WI38 (cell line): ENCODE results near the gene BACE2.

ENCODE experiments used
- H3K4me3 ChIP-seq: 2 replicates; pipeline ENCODE4 v1.5.1; 2011; ENCODE audit warnings: low read depth, mild to moderate bottlenecking, control low read depth, low read length
- TF ChIP-seq, protein P1 (sequence below): IDR thresholded peaks from 2 replicates; pipeline ENCODE4 v1.5.1; 2012; ENCODE audit warnings: low read depth, mild to moderate bottlenecking, control low read depth, low read length

The BACE2 gene

DNA sequence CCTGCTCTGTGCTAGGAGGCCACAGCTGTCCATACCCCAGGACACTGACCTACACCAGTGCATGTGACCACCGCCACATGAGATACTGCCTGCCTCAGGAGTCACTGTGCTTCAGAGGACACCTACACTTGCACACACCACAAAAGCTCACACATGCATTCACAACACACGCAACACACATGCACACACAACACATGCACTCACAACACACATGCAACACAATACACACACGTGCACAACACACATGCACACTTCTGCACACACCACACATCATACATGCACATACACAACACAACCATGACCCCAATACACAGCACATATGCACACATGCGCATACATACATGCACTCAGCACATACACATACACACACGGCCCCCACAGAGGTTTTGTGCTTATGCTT lies 28.7 kb upstream of the BACE2 start:
- TF ChIP-seq, protein P1, sequence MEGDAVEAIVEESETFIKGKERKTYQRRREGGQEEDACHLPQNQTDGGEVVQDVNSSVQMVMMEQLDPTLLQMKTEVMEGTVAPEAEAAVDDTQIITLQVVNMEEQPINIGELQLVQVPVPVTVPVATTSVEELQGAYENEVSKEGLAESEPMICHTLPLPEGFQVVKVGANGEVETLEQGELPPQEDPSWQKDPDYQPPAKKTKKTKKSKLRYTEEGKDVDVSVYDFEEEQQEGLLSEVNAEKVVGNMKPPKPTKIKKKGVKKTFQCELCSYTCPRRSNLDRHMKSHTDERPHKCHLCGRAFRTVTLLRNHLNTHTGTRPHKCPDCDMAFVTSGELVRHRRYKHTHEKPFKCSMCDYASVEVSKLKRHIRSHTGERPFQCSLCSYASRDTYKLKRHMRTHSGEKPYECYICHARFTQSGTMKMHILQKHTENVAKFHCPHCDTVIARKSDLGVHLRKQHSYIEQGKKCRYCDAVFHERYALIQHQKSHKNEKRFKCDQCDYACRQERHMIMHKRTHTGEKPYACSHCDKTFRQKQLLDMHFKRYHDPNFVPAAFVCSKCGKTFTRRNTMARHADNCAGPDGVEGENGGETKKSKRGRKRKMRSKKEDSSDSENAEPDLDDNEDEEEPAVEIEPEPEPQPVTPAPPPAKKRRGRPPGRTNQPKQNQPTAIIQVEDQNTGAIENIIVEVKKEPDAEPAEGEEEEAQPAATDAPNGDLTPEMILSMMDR: no peak
- H3K4me3 ChIP-seq: no peak overlapping the region

DNA sequence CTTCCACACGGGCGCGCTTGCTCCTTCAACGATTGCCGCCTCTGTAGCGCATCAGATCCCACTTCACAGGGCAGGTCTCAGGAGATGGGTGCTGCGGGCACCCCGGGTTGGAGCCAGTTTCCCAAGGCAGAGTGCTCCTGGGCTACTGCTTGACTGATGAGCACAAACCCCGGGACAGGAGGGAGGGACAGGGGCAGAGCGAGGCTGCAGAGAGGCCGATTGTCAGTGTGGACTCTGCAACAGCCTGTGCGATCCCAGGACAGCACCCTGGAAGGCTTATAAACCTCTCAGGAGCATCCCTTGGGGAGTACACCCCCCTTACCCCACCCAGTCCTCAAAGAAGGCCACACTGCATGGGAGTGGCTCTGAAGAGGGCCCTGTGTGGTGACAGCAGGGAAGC lies 28.0 kb upstream of the BACE2 start:
- H3K4me3 ChIP-seq: no peak overlapping the region
- TF ChIP-seq, protein P1: no peak

DNA sequence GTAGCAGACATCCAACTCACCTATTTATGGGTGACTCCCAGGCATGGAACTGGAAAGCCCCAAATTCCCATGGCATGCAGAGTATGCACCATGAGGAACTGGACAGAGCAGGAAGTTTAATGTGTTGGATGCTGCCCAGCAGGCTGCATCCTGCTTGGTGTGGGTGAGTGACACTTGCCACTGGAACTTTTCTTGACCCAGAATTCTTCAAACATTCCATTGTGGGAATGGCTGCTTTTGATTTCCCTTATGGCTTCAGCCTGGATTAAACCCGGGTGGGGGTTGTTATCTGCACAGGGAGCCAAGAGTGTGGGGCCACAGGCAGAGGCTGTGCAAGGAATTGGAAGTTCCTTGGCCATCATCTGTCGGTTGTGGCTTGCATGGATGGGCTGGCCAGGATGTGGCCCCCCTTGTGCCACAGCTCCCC lies 26.9 kb upstream of the BACE2 start:
- no peak overlapping the region for H3K4me3 ChIP-seq
- TF ChIP-seq, protein P1: no peak

DNA sequence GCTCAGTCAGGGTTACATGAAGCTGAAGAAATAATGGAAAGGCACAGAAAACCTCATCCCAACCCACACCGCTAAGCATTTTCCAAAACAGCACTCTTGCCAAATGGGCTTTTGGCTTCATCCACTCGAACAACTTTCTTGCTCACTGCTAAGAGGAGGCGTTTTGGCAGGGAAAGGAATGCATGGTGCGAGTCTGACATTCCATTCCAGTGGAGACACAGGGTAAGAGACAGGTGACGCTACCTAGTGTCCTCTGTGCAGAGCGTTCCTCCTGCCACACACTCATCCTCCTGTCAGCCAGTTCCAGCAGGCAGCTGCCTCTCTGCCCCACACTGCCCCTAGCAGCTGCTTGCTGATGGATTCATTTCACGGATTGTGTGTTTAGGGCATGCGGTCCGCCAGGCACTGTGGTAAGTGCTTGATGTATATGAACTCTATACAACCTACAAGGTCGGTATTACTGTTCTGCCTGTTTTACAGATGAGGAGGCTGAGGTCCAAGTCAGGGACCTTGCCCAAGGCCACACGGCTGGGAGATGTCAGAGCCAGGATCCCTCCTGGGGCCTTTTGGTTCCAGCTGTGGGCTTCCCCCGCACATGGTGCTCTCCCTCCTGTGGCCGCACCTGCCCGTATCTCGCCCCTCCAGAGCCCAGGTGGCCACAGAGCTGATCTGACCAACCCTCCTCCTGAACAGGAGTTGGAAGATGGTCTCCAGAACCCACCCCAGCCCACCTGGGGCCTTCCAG lies 25.7 kb upstream of the BACE2 start:
- H3K4me3 ChIP-seq: no peak overlapping the region
- TF ChIP-seq, protein P1: no peak

DNA sequence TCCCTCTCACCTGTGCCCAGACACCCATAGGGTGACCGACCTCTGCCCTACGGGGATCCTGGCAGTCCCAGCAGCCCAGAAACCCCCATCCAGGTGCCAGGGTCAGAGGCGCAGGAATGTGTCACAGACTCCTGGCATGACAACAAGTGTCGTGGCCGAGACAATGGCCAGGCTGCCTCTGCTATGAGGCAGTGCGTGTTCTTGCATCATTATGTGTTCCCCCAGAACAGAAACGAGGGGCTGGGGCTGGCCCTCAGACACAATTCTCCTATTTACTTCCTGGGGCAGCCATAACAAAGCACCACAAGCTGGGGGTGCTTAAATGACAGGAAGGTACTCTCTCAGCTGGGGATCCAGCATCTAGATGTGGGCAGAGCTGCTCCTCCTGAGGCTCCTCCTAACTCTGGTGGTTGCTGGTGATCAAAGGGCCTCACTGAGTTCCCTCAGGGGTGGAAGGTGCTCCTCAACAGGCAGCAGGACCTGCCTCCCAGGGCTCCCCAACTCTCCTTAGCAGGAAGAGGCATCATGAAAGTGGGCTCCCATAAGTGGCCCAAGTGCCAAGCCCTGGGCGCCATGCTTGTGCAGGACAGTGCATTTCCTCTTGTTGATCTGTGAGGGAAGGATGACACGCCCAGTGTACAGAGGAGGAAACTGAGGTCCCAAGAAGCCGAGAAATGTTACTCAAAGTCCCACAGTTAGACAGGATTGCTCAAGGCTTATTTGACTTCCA lies 24.2 kb upstream of the BACE2 start:
- H3K4me3 ChIP-seq: no peak overlapping the region
- TF ChIP-seq, protein P1: no peak

DNA sequence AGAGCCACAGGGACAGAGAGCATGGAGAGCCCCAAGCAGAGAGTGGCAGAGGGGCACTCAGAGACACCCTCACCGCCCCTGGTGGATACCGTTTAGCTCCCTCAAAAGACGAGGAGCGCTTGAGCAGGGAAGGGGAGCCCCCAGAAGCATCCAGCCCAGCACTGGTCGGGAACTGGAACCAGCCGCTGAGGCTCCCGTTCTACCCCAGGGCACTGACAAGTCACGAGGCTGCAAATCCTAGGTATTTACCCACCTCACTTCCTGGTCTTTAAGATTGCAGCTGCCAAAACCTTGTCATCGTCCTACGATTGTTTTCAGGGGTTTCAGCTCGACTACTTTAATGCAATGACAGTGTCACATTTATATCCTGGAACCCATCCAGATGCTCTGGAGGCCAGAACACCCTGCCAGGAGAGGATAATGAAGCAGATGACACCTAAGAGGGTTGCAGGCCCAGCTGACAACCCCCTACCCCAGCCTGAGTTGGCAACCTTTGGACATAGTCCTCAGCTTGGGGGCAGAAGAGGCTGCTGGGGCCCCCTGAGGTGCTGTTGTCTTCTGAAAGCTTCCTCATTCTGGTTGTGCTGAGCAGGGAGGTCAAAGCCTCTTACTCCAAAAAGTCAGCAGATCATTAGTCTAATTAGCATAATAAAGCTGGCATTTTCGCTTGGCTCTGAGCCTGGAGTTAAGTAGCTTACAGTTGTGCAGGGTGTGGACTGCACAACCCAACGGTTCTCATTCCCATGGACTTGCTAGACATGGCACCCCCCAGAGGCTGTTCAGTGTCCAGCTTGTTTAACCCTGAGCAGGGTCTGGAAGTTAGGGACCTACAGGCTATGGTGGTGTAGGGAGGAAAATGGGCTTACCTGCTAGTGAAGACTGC lies 20.6 kb upstream of the BACE2 start:
- H3K4me3 ChIP-seq: no peak overlapping the region
- TF ChIP-seq, protein P1: no peak
